Activated T-cell treated with anti-CD3 and anti-CD28 coated beads, Interleukin-2, amount 50 U/mL, for 72 hours (primary cell): ENCODE measurements around the gene KIAA2012. TPM values are rescaled to one million over a fixed set of nuclear protein-coding genes. Genes with fewer than 3 reads are reported as not detected.
A peak's percentile ranks its signal among the peaks of the same experiment; 100 is the strongest.
"Not testable (repeated sequence)": the region's sequence is repeated elsewhere in the genome, so short reads cannot be mapped to it uniquely, and the experiment has no call there.

Source experiments
- ATAC-seq, 2 donors: fragments of 150-1000 bp; cut with Tn5 transposase; replicated peaks in 1 of 2; 2 replicates each; pipeline ENCODE4 v1.10.0; 2021; ENCODE audit warnings: moderate library complexity in 2 of 2, mild to moderate bottlenecking in 1 of 2
- DNase-seq, 2 donors: peaks; one replicate each; pipeline ENCODE4 v3.0.0; 2021 to 2022; ENCODE audit warnings: mixed read lengths in 1 of 2
- H3K27ac Mint-ChIP-seq: one replicate; pipeline ENCODE4 v1.8.0; 2022; ENCODE audit warnings: mild to moderate bottlenecking, moderate library complexity, mixed read lengths
- H3K27me3 Mint-ChIP-seq: one replicate; pipeline ENCODE4 v1.8.0; 2022; ENCODE audit warnings: low read depth, mixed read lengths
- H3K36me3 Mint-ChIP-seq, 2 donors: one replicate each; pipeline ENCODE4 v1.8.0; 2022; ENCODE audit warnings: mixed read lengths in 2 of 2, mild to moderate bottlenecking in 1 of 2; ENCODE audit not compliant: insufficient read depth in 2 of 2
- H3K4me1 Mint-ChIP-seq: one replicate; pipeline ENCODE4 v1.8.0; 2022; ENCODE audit warnings: low read depth, mixed read lengths
- H3K4me3 Mint-ChIP-seq, 2 donors: one replicate each; pipeline ENCODE4 v1.8.0; 2022; ENCODE audit warnings: mild to moderate bottlenecking in 2 of 2, mixed read lengths in 2 of 2, moderate library complexity in 2 of 2
- H3K9me3 Mint-ChIP-seq, 2 donors: one replicate each; pipeline ENCODE4 v1.8.0; 2022; ENCODE audit warnings: mixed read lengths in 2 of 2
- total RNA-seq, 2 donors: library from RNA; stranded (reverse); gene quantifications; one replicate each; pipeline ENCODE4 v1.2.3, GENCODE V29; 2022

Gene KIAA2012
- total RNA-seq, 2 donors from 2014 or later: not detected

- Mint-ChIP-seq H3K4me3 (peak within 1 kb of the TSS; percentile 94 to 99), H3K4me1 (peaks cover 41% of the 10 kb centered on the region), H3K9me3 (no peaks in the 10 kb centered on the region), H3K36me3 (peaks cover 5 to 7% of the 10 kb centered on the region in 2 donors), H3K27me3 (no peaks in the 10 kb centered on the region), H3K27ac (peak within 1 kb of the TSS; percentile 94)
- DNase-seq (peak; percentile 92), ATAC-seq (peak; percentile 97 to 98)
Observed at GRCh38 chr2:202238234-202239197, 165.5 kb downstream of the KIAA2012 start, which contains the start of gene SUMO1. Gene SUMO1 (minus strand): TSS chr2:202238597. CDS start chr2:202238451, 146 bp downstream.

GRCh38 chr2:202247710-202248109 lies 174.7 kb downstream of the KIAA2012 start:
- ATAC-seq, DNase-seq, H3K4me1 Mint-ChIP-seq, H3K36me3 Mint-ChIP-seq, H3K27ac Mint-ChIP-seq, H3K27me3 Mint-ChIP-seq, H3K9me3 Mint-ChIP-seq, H3K4me3 Mint-ChIP-seq: not testable (repeated sequence)

- no peaks in the 10 kb centered on the region for H3K27me3 Mint-ChIP-seq
- DNase-seq: no peak
- no peaks in the 10 kb centered on the region for H3K9me3 Mint-ChIP-seq
- no peak overlapping the region for H3K27ac Mint-ChIP-seq
- H3K4me1 Mint-ChIP-seq: peaks cover 6% of the 10 kb centered on the region
- no peak for ATAC-seq
- H3K4me3 Mint-ChIP-seq: no peak overlapping the region
- no peaks in the 10 kb centered on the region for H3K36me3 Mint-ChIP-seq
Observed at GRCh38 chr2:202249521-202250253, 176.6 kb downstream of the KIAA2012 start.

- no peaks in the 10 kb centered on the region for H3K9me3 Mint-ChIP-seq
- ATAC-seq: no peak
- no peak for DNase-seq
- H3K4me1 Mint-ChIP-seq: peaks cover 6% of the 10 kb centered on the region
- H3K27me3 Mint-ChIP-seq: no peaks in the 10 kb centered on the region
- no peak overlapping the region for H3K4me3 Mint-ChIP-seq
- no peak overlapping the region for H3K27ac Mint-ChIP-seq
- no peaks in the 10 kb centered on the region for H3K36me3 Mint-ChIP-seq
Observed at GRCh38 chr2:202251494-202251893, 178.4 kb downstream of the KIAA2012 start.

Other genes starting within 250 kb of the KIAA2012 start
- 1 to 10 TPM; 1.1 to 1.4 TPM for gene FZD7, start 39.4 kb upstream of the KIAA2012 start, total RNA-seq
- 100 to 1,000 TPM in 1 of 2 donors, 10 to 100 TPM in 1; 88.7 to 100 TPM for gene SUMO1, start 165.3 kb downstream of the KIAA2012 start, total RNA-seq
- gene NOP58, start 192.5 kb downstream of the KIAA2012 start, total RNA-seq: 100 to 1,000 TPM; 233 to 300 TPM